K562 (cell line): ENCODE data around the gene CLIC1. TPM values are rescaled to one million over a fixed set of nuclear protein-coding genes. Genes with fewer than 3 reads are reported as not detected.

Experiments used
- ARID1B ChIP-seq: fragments of 450-650 bp; IDR thresholded peaks from 2 replicates; pipeline ENCODE4 v1.6.1; 2016; ENCODE audit warnings: antibody characterized with exemption, mild to moderate bottlenecking, inconsistent platforms
- KAT8 ChIP-seq: fragments of 450-650 bp; IDR thresholded peaks from 2 replicates; pipeline ENCODE4 v1.6.1; 2016; ENCODE audit warnings: low read depth, mild to moderate bottlenecking
- NCOR1 ChIP-seq: fragments of 450-650 bp; IDR thresholded peaks from 2 replicates; pipeline ENCODE4 v1.6.1; 2016; ENCODE audit warnings: mild to moderate bottlenecking, moderate library complexity
- SPI1 ChIP-seq: IDR thresholded peaks from 2 replicates; pipeline ENCODE4 v1.6.1; 2011; ENCODE audit warnings: low read depth, low read length, control low read depth, borderline replicate concordance
- TCF3 ChIP-seq: sonication (generic); formaldehyde crosslinking; IDR thresholded peaks from 2 replicates; pipeline ENCODE4 v1.4.0; 2020; ENCODE audit warnings: mild to moderate bottlenecking, missing genetic modification reagents
- THRA ChIP-seq: fragments of 450-650 bp; IDR thresholded peaks from 2 replicates; pipeline ENCODE4 v1.6.1; 2017; ENCODE audit warnings: mild to moderate bottlenecking, moderate library complexity
- ZNF253 ChIP-seq: fragments of 250-450 bp; sonication (Bioruptor Pico); conservative IDR thresholded peaks from 2 replicates; pipeline ENCODE4 v1.6.1; 2021; ENCODE audit warnings: mild to moderate bottlenecking
- ZNF407 ChIP-seq: fragments of 450-650 bp; IDR thresholded peaks from 2 replicates; pipeline ENCODE4 v1.6.1; 2016; ENCODE audit warnings: low read depth
- ZNF583 ChIP-seq: fragments of 250-450 bp; sonication (Bioruptor Pico); IDR thresholded peaks from 2 replicates; pipeline ENCODE4 v1.4.0; 2020
- polyA plus RNA-seq, 8 experiments: library from polyadenylated mRNA; depleted of rRNA in 4 of 8; stranded (reverse) in 5 of 8; unstranded in 3 of 8; fragments of >200 nt; fragmentation: Nextera tagmentation in 2 of 8; fragmentation: Illumina TruSeq in 1 of 8; extraction: Ambion mirVana in 2 of 8; extraction: Trizol in 1 of 8; gene quantifications; 2 replicates each; pipeline versions ENCODE4 v1.2.1 to v1.2.3, GENCODE V29; 2011 to 2014; ENCODE audit warnings: inconsistent platforms in 1 of 8, missing spikeins in 1 of 8
- total RNA-seq, 7 experiments: library from RNA; depleted of rRNA in 6 of 7; stranded (reverse); fragments of >200 nt in 6 of 7; fragmentation: Illumina TruSeq in 2 of 7; extraction: Trizol in 2 of 7; gene quantifications; 2 replicates each; pipeline versions ENCODE4 v1.2.1 to v1.2.3, GENCODE V29; 2011 to 2021; ENCODE audit warnings: low replicate concordance in 1 of 7
- TF ChIP-seq, protein P1 (sequence below), 2 experiments: IDR thresholded peaks; 2 replicates each; pipeline ENCODE4 v1.6.1; 2012; ENCODE audit warnings: improper control_type of control experiment in 2 of 2, low read depth in 2 of 2, low read length in 2 of 2, borderline replicate concordance in 1 of 2

CLIC1 gene
- total and polyA plus RNA-seq, 9 of the 15 experiments (the other 6 are each of a cell fraction or from before 2014, with no cell fraction given) = 1,267 to 2,419 (median 1,808) TPM

- TF ChIP-seq, protein P1, sequence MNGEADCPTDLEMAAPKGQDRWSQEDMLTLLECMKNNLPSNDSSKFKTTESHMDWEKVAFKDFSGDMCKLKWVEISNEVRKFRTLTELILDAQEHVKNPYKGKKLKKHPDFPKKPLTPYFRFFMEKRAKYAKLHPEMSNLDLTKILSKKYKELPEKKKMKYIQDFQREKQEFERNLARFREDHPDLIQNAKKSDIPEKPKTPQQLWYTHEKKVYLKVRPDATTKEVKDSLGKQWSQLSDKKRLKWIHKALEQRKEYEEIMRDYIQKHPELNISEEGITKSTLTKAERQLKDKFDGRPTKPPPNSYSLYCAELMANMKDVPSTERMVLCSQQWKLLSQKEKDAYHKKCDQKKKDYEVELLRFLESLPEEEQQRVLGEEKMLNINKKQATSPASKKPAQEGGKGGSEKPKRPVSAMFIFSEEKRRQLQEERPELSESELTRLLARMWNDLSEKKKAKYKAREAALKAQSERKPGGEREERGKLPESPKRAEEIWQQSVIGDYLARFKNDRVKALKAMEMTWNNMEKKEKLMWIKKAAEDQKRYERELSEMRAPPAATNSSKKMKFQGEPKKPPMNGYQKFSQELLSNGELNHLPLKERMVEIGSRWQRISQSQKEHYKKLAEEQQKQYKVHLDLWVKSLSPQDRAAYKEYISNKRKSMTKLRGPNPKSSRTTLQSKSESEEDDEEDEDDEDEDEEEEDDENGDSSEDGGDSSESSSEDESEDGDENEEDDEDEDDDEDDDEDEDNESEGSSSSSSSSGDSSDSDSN (IDR thresholded peaks at IDR 0.05; ENCODE audit: borderline replicate concordance in 1 of 2, low read depth in 2 of 2, low read length in 2 of 2) = no peak
- TF ChIP-seq TCF3 (CRISPR knock-in tag) (peak; percentile 63), SPI1 (peak; percentile 12; the same call in 1 of the 2 replicates), THRA (no peak), ZNF253 (CRISPR knock-in tag) (no peak), ARID1B (peak; percentile 47), ZNF583 (peak; percentile 10; the same call in 1 of the 2 replicates), NCOR1 (no peak; the same call in 1 of the 2 replicates), ZNF407 (no peak), KAT8 (0 out of 2 replicates have a peak, but pooled peaks have one; percentile 7)
- TF ChIP-seq, all 486 proteins: peak for 24
Observed at GRCh38 chr6:31706599-31706998, 29.7 kb downstream of the CLIC1 start, which contains the start of gene LY6G6F (continued).
